ENCODE results near the gene CACNA1E.

Gene CACNA1E

DNA sequence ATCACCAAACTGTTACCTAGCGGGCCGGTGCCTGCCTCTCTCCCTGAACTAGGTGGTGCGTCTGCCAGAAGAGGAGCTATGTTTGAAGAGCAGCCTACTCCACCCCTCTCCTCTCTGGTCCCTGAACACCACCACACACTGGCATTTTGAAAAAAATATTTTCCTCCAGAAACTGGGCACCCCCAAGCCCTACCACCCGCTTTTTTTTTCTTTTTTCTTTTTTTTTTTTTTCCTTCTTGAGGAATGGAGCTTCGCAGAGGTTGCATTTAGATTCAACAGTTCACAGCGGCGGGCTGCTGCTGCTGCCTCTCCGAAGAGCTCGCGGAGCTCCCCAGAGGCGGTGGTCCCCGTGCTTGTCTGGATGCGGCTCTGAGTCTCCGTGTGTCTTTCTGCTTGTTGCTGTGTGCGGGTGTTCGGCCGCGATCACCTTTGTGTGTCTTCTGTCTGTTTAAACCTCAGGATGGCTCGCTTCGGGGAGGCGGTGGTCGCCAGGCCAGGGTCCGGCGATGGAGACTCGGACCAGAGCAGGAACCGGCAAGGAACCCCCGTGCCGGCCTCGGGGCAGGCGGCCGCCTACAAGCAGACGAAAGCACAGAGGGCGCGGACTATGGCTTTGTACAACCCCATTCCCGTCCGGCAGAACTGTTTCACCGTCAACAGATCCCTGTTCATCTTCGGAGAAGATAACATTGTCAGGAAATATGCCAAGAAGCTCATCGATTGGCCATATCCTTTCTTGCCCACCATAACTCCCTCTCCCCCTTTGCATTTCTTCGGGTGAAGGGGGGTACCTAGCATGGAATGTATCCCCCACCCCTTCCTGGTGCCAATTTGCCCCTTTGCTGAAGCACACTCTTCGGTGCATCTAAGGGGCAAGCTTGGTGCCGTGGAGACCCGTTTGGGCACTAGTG, at the start of gene CACNA1E:
CACNA1E (plus strand) TSS at position 233 of the 911 bp plus-strand sequence; CDS start at position 461, 228 bp downstream.
- no peak for DNase-seq (ENCODE audit: low read depth)

DNA sequence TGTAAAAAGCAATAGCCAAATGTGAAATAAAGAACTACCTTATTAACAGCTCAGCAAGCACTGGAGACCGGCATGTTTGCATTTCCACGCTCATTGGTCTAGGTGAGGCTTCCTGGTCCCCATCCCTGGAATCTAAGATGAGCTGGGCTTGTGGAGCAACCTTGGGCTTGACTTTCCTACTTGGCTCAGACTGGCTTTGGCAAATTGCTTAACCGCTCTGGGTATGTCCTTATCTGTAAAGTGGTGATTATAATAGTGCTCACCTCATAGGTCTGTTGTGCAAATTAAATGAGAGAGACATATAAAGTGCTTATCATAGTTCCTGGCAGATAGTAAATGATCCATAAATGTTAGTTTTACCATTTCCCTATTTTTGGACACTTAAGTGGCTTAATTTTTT, 49.4 kb upstream of the CACNA1E start:
- DNase-seq (ENCODE audit: low read depth) = no peak

DNA sequence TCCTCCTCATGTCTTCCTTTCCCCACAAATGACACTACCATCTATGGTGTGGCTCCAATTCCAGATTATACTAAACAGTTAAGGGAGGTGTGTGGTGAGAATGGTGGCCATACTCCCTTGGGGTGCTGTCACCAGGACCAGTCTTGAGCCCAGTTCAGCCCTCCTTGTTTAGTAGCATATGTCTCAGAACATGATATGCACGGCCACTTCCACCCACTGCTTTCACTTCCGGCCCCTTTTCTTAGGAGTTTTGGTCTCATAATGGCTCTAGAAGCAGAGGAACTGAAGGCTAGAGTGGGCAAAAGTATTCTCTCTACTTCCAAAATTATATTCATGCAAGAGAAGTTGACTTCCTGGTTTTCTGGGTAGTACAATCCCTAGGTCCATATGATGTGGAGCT, 45.3 kb upstream of the CACNA1E start:
- no peak for DNase-seq (ENCODE audit: low read depth)

DNA sequence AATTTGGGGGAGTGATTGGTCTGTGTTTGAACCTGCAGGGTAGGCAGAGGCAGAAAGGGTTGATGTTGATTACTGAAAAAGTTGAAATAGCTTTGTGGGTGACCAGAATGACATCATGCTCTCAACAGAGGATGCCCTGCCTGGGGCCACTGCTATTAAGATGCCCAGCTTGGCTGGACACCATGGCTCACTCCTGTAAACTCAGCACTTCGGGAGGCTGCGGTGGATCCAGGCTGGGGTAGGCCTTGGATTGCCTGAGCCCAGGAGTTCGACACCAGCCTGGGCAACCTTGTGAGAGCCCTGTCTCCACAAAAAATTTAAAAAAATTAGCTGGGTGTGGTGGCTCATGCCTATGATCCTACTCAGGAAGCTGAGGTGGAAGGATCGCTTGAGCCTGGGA, 42.8 kb upstream of the CACNA1E start:
- DNase-seq (ENCODE audit: low read depth) = no peak

DNA sequence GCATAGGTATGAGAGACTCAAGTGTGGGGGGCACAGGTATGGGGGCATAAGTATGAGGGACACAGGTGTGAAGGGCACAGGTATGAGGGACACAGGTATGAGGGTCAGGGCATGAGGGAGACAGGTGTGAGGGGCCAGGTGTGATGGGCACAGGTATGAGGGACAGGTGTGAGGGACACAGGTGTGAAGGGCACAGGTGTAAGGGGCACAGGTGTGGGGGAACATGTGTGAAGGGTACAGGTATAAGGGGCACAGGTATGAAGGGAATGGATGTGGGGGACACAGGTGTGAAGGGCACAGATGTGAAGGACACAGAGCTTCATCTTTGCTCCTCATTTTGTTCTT, 41.2 kb upstream of the CACNA1E start:
- DNase-seq (ENCODE audit: low read depth) = no peak

DNA sequence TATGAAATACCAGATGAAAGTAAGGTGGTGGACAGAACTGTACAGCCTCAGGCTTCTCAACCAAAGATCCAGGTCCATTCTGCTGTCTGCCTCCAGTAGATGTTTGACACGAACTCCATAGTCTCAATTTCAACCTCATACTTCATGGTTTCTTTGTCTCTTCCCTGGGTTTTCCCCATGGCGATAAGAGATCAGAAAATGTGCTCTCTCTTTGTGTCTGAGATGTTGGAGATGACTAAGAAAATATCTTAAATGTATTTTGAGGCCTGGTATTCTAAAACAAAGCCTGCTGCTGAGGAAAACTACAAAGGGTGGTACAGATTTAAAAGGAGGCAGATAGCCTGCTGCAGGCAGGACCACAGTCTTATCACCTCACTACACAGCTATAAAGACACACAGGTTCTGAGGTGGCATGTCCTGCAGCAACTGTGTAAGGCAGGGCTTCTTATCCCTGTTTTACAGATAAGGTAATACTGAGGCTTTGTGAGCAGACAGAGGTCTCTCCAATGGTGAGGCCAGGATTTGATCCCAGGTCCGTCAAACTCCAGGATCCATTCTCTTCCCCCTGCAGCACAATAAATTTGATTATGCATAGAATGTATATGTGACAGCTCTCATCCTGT, 40.0 kb upstream of the CACNA1E start:
- DNase-seq (ENCODE audit: low read depth) = no peak

DNA sequence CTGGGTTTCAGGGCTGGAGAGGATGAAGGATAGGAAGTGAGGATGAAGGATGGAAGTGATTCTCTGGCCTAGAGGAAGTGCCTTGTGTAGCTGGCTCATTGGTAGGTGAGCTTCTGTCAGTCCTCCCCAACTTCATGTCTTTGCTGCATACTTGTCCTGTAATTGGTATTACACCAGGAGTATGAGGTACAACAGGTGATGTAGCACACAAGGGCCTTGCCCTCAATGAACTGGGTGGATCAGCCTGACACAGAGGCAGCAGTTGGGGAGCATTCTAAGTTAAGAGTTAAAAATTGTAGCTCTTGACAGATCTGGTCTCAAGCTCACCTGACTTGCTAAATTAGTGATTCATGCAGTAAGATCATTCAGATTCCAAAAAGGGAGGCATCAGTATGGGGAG, 37.9 kb upstream of the CACNA1E start:
- DNase-seq (ENCODE audit: low read depth) = no peak

DNA sequence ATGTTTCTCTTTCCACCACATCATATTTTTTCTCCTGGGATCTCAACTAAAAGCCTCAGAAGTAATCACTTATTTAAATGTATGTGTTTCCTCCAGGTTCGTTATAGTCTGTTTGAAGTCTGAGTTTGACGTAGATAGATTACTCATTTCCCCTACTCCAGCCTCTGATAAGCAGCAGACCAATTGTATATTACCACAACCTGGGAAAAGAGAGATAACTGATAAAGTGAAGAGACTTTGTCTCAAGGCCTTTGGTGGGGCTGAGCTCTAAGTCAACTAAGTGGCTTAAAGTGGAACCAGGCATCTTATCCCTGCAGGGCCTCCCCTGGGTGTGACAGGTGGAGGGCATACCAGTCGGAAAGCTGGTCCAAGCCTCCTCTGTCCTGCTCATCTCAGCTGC, 34.9 kb upstream of the CACNA1E start:
- DNase-seq (ENCODE audit: low read depth) = no peak

DNA sequence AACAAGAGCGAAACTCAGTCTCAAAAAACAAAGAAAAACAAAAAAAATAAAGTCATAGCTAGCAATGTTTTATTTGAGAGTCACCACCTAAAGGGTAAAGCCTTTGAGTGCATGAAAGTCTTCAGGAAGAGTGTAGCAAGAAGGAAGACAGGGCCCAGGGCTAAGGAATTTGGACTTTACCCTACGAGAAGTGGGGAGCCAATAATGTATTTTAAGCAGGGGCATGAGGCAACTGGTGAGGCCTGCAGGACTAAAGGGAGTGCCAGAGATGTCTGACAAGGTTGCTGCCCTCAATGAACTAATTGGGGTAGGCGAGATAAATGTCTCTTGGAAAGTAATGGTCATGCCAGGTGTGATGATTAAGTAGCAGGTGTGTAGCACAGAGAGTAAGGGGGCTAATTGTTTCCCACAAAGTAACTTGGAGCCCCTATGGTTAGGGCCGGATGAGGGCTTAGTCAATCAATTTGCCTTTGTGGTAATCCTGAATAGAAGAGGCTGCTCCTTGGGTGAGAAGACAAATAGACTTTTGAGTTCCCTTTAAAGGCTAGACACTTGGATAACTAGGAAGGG, 31.6 kb upstream of the CACNA1E start:
- DNase-seq (ENCODE audit: low read depth) = no peak

DNA sequence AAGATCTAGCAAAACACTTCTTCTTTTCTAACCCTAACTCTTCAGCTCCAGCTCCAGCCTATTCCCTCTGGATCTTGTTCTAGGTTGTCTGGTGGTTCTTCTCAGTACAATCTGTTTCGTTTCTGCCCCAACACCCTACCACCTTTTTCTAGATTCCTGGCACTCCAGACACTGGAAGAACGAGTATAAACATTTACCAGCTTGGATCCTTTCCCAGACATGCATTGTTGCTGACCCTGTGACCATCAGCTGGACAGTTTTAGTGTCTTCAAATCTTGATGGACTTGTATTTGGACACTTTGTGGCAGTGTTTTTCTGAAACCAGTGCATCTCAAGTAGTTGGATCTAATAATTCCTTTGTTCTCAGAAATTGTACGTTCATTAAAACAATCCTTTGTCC, 30.6 kb upstream of the CACNA1E start:
- DNase-seq (ENCODE audit: low read depth) = no peak

DNA sequence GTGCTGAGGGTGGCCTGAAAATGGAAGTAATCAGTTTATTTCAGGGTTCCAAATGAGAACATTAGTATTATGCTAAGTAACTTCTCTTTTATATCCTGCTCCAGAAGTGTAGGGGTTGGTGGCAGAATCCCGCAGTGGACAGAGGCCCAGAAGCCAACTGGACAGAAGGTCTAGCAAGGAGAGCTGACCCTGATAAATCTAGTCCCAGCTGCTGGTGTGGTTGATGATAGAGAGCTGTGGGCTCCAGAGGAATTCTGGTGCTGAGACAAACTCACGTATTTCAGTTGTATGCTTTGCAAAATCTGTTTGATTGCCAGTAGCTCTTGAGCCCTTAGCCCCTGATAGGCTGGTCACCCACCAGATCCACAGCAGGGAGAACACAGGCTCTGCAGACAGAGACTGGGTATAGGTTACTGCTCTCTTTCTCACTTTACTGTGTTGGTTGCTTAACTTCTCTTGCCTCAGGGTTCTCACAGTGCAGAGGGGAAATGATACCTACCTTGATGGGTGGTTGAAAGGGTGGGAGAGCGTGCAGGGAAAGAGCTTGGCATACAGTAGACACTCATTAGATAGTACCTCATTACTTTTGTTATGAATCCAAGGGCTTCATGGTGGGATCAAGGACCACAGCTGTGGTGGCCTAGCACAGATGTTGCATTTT, 29.6 kb upstream of the CACNA1E start:
- DNase-seq (ENCODE audit: low read depth) = no peak

DNA sequence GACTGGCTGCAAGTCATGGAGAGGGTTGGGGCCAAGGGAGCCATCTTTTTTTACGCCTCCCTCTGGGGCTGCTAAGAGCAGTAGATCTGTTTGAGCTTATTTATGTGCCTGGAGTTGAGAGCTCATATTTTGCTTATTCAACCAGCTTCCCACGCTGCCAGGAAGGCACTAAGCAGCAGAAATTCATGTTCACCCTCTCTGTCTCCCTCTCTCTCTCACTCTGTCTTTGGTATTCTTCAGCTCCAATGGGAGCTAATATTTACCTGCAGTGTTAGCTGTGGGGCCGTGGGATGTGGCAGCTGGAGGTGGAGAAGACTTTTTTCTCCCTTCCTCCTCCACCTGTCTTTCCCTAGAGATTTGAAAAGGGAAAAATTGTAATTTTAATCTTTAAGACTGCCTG, 26.8 kb upstream of the CACNA1E start:
- DNase-seq (ENCODE audit: low read depth) = no peak

DNA sequence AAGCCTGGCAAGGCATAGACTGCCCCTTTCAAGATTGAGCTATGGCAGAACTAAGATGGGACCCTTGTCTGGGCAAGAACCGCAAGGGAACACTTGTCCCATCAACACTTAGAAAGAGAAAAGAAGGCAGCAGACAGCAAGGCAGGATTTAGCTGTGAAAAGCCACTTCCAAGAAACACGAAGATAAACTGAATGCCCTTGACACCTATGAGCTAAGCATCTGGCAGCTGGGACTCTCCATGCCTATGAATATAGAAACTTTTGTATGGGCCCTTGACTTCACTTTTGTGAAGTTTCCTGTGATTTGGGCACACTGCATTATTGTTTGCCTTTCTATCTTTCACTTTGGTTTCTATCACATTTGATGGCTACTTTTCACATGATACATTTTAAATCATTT, 24.9 kb upstream of the CACNA1E start:
- DNase-seq (ENCODE audit: low read depth) = no peak

DNA sequence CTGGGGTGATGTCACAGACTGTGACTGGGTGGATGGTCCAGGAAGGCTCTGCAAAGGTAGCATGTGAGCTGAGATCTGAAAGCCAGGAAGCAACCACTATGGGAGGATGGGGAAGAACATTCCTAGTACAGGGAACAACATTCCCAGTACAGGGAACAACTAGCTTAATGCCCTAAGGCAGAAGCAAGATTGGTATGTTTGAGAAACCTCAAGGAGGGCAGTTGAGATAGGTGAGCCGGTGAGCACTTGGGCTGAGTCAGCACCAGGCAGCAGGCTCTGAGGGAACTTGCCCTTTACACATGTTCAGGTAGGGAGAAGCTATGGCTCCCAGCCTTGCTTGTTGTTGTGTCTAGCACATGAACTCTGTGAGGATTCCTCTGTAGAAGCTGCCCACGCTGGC, 24.2 kb upstream of the CACNA1E start:
- no peak for DNase-seq (ENCODE audit: low read depth)

DNA sequence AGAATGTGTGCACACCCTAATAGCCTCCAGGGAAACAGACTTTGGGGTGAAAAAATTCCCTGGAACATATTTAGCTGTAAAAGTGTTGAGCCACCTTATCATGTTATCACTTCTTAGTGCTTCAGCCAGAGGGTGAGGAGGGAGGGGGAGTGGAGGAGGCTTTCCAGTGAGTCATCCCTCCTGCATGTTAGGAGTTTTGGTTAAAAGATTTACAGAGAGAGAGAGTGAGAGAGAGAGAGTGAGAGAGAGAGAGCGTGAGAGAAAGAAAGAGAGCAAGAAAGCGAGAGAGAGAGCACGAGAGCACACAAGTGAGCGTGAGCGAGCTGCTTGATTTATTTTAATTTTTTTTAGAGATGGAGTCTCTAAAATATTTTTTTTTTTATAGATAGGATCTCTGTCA, 13.5 kb upstream of the CACNA1E start:
- no peak for DNase-seq (ENCODE audit: low read depth)

DNA sequence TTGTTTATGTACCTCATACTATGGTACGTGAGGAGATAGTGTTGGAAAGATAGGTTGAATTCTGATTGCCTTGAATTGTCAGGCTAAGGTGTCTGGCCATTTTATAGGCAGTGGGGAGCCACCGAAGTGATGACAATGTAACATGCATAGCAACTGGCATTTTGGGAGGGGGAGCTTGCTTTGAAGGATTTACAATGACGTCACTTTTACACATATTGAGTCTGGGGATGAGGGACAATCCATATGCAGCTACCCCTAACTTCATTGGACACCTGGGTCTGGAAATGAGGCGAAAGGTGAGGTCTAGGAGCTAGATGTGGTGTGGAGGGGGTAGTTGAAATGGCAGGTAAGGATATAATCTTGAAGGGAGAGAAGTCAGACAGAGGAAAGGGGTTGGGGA, 7.7 kb upstream of the CACNA1E start:
- no peak for DNase-seq (ENCODE audit: low read depth)

DNA sequence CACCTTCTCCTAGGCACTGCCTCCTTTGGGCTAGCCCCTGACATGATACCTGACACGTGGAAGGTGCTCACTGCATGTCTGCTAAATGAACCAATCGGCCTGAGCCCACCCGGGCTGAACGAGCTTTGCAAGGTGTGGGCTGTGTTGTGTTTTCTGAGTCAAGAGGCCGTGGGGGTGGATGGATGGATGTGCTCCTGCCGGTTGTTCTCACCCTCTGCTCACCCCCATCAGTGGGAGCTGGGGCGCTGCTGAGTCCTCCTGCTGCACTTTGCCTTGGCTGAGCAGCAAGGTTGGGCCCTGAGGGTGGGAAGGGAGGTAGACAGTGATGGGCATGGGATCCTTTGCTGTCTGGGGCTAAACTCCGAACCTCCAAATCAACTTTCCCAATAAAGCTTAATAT, 6.7 kb upstream of the CACNA1E start:
- DNase-seq (ENCODE audit: low read depth) = no peak

DNA sequence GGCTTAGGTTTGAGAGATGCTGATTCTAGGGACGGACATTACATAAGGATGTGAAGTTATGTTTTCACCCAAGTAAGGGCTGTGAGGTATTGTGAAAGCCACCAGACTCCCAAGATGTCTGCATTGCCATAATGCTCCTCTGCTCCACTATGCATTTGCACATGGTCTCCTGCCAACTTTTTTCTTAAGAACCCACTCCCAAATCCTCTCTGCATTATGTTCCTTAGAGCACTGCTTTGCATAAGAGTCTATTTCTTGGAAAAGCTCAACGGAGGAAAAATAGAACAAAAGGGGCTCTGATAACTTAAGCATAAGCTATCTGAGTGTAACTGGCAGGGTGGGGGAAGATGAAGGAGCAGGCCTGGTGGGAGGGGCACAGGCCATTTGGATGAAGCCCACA, 5.0 kb upstream of the CACNA1E start:
- no peak for DNase-seq (ENCODE audit: low read depth)

DNA sequence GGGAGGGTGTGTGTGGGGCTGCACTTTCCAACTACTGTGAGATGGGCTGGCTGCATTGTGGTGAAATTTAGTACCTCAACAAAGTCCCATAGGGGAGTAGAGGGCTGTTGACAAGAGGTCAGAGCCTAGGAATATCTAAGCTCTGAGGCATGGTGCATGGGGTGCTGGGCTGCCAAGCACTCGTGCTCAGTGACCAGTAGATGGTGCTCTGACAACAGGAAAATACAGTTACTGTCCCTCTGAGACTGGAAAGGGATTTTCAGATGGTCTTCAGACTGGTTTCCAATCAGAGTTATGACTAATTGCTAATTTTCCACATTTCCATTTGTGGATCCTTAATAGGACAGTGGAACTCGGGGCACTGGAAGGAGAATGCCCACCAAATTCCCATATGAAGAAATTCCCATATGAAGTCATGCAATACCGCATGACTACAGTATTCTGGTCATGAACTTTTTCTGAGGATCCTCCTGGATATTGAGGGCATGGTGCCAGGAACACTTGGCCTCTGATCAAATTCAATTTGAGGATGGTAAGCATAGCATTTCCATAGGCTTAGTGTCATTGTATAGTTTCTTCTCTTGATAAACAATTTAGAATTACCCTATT, 4.1 kb upstream of the CACNA1E start:
- no peak for DNase-seq (ENCODE audit: low read depth)

DNA sequence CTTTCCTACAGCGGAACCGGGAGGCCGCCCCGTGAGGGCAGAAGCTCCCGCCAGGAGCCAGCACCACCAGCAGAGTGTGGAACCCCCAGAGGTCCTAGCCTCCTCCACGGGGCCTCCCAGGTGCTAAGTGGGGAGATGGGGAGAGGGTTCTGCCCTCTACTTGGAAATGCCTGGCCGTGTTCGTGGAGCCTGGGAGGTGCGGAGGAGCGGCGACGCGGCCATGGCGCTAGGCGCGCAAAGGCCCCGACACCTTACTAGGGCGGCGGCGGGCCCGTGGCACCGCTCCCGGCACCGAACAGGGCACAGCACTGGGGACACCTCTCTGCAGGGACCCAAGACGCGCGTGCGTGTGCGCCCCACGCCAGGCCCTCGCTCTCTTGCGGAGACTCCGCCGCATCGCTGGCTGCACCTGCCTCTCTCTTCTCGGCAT, 1.3 kb upstream of the CACNA1E start:
- no peak for DNase-seq (ENCODE audit: low read depth)

DNA sequence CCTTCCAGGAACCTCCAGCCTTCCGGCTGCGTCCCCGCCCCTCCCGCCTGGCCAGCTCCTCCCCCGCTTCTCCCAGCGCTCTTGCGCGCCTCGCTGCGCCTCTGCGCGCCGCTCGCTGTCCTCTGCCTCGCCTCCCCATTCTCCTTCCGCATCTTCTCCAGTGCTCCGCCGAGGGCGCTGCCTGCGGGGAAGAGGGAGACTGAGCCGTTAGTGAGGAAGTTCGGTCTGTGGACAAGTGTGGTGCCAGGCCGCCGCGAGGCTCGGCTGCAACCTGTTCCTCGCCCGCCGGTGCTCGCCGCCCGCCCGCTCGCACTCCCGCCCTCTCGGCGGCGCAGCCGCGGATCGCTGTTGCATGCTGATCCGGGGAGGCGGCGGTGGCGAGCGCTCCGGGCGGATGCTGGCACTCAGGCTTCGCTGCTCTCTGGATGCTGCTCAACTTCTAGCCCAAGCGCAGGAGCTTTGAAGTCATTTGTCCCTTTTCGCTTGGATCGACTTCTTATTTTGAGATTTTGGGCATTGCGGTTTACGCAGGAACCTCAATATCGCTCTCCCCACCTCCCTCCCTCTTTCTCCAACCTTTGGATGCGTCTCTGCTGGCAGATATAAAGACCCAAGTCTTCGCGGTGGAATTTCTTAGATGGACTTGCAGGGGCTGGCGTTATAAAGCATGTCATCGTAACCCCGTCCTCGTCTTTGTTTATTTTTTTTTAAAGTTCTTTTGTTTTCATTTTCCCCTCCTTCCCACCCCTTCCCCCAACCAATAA, 614 bp upstream of the CACNA1E start:
- no peak for DNase-seq (ENCODE audit: low read depth)

DNA sequence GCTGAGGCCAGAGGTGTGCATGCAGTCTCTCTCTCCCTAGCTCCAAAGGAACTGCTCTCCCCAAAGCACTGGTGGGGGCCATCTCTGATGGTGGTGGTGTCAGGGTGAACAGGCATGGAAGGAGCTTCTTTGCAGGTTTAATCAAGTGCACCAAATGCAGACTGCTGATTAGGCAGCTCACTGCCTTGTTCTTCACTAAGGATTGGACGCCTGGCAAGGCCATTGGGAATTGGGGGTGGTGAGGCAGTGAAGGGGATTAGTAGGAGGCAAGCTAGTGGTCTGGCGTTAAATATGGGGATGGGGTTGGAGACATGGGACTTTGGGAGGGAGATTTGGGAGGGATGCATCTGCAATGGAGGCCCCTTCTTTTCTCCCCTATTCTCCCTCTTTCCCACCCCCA, 1.5 kb downstream of the CACNA1E start:
- no peak for DNase-seq (ENCODE audit: low read depth)

Data from activated T-cell treated with anti-CD3 and anti-CD28 coated beads for 24 hours (primary cell).